ENCODE data around the gene TNS1. TPM values are rescaled to one million over a fixed set of nuclear protein-coding genes. Genes with fewer than 3 reads are reported as not detected.
A peak's percentile ranks its signal among the peaks of the same experiment; 100 is the strongest.

TNS1 gene
- total RNA-seq, 4 donors from 2014 or later: 23.1 to 156 (median 81.1) TPM

- H3K4me1 ChIP-seq: peaks cover 0 to 9% (median 0%) of the 10 kb centered on the region in 4 donors
- H3K9me3 ChIP-seq: no peaks in the 10 kb centered on the region
- peak in 1 of 3 donors; percentile 73 for DNase-seq
- H3K36me3 ChIP-seq: no peaks in the 10 kb centered on the region
- H3K27me3 ChIP-seq: no peaks in the 10 kb centered on the region
- no peak overlapping the region for H3K4me3 ChIP-seq
- TF ChIP-seq CTCF (IDR thresholded peaks at IDR 0.05) (peak in 5 of 6 experiments; percentile 3 to 72 (median 52)), POLR2A (IDR thresholded peaks at IDR 0.05) (no peak)
- peak overlapping the region in 1 of 4 donors; percentile 2 for H3K27ac ChIP-seq
Measured at GRCh38 chr2:217993817-217994463, 8.9 kb downstream of the TNS1 start.

DNA sequence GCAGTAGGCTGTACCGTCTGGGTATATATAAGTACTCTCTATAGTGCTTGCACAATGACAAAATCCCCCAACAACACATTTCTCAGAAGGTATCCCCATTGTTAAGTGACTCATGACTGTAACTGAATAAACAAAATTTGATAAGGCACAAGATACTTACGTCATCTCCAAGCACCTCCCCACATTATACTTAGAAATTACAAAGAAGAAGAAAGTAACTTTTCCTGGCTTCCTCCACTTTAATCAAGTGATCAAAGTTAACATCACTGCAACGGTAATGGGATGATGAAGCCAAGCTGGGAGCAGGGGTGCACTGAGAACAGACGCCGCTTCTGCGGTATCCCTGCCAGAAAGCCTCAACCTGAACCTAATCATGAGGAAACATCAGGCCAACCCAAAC, 9.7 kb downstream of the TNS1 start:
- H3K4me3 ChIP-seq: no peak overlapping the region
- H3K4me1 ChIP-seq: peaks cover 0 to 12% (median 0%) of the 10 kb centered on the region in 4 donors

DNA sequence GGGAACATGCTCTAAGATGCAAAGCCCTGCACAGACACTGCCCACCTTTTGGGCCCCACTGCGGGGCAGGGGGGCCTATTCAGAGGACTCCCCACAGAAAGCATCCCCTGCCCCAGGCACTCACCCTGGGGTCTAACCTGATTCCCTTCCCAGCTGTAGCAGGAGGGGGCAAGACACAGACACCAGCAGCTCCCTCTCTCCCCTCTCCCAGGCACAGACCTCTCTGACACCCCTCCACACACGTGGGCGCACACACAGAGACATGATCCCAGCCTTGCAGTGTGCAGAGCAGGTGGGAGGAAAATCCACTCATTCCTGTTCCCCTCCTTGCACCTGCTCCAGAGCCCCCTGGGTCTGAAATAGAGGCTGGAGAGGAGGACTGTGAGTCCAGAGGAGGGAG, 10.7 kb downstream of the TNS1 start:
- Histone ChIP-seq H3K4me1 (peaks cover 0 to 18% (median 0%) of the 10 kb centered on the region in 4 donors), H3K4me3 (no peak overlapping the region), H3K36me3 (no peaks in the 10 kb centered on the region), H3K27me3 (no peaks in the 10 kb centered on the region), H3K27ac (no peak overlapping the region), H3K9me3 (no peaks in the 10 kb centered on the region)
- TF ChIP-seq CTCF (IDR thresholded peaks at IDR 0.05) (no peak), POLR2A (IDR thresholded peaks at IDR 0.05) (no peak)
- peak in 1 of 3 donors; percentile 21 for DNase-seq

More for the DNA sequence above, 9.7 kb downstream of the TNS1 start:
- TF ChIP-seq POLR2A (IDR thresholded peaks at IDR 0.05): no peak
- TF ChIP-seq CTCF (IDR thresholded peaks at IDR 0.05): no peak
- no peak for DNase-seq
- Histone ChIP-seq H3K27me3 (no peaks in the 10 kb centered on the region), H3K27ac (no peak overlapping the region), H3K9me3 (no peaks in the 10 kb centered on the region), H3K36me3 (no peaks in the 10 kb centered on the region)

GRCh38 chr2:217990791-217991465, 11.9 kb downstream of the TNS1 start:
- peaks cover 0 to 18% (median 0%) of the 10 kb centered on the region in 4 donors for H3K4me1 ChIP-seq
- no peaks in the 10 kb centered on the region for H3K27me3 ChIP-seq
- no peaks in the 10 kb centered on the region for H3K9me3 ChIP-seq
- TF ChIP-seq POLR2A (IDR thresholded peaks at IDR 0.05) (no peak), CTCF (IDR thresholded peaks at IDR 0.05) (no peak)
- no peak overlapping the region for H3K4me3 ChIP-seq
- H3K27ac ChIP-seq: no peak overlapping the region
- H3K36me3 ChIP-seq: no peaks in the 10 kb centered on the region
- peak in 1 of 3 donors; percentile 27 for DNase-seq

DNA sequence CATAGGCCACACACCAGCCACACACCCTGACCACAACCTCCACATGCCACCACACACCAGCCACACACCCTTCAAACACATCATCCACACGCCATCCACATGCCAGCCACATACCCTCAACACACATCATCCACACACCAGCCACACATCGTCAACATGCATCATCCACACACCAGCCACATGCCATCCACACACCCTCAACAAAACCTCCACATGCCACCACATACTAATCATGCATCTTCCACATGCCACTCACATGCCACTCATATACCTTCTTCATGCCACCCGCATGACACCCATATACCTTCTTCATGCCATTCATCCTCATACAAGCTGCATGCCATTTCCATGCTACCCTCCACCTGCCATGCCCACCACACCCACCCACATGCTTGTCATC, 12.4 kb downstream of the TNS1 start:
- Histone ChIP-seq H3K27ac (no peak overlapping the region), H3K4me3 (no peak overlapping the region), H3K27me3 (no peaks in the 10 kb centered on the region), H3K4me1 (peaks cover 0 to 18% (median 0%) of the 10 kb centered on the region in 4 donors), H3K36me3 (no peaks in the 10 kb centered on the region), H3K9me3 (no peaks in the 10 kb centered on the region)
- TF ChIP-seq CTCF (IDR thresholded peaks at IDR 0.05) (no peak), POLR2A (IDR thresholded peaks at IDR 0.05) (no peak)
- DNase-seq: peak in 1 of 3 donors; percentile 20

All from Peyer's patch (tissue), 4 donors.